ENCODE measurements around the gene STX18.

STX18 gene

DNA sequence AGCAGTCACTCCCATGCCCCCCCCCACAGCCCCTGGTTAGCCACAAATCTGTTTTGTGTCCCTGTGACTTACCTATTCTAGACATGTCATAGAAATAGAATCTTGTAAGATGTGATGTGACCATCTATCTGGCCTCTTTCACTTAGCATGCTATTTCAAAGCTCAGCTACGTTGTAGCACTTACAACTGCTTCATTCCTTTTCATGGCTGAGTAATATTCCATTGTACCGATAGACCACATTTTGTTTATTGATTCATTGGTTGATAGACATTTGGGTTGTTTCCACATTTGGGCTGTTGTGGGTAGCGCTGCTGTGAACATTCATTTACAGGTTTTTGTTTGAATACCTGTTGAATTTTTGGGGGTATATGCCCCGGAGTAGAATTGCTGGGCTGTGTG is 143.4 kb downstream of the STX18 start:
- no peak for FAIRE-seq
- no peak for TF ChIP-seq POLR2A (IDR thresholded peaks at IDR 0.05; ENCODE audit: low read depth, low read length)
- DNase-seq (ENCODE audit: insufficient read length, low spot score): no peak

DNA sequence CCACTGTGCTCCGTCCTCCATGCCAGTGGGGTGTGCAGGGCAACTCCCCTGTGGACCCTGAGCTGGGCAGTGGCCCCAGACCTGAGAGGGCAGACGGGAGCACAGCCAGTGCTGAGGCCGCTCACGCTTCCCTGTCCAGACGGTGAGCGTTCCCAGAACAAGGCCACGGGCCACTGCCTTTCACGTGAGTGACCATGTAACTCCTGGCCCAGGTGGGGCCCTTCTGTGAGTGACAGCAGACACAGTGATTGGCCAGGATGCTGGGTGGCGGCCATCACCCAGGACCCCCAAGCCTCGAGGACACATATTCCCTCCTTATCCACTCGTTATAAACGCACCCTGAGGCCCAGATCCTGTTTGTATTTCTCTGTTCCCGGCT is 144.4 kb downstream of the STX18 start:
- TF ChIP-seq POLR2A (IDR thresholded peaks at IDR 0.05; ENCODE audit: low read depth, low read length): no peak
- FAIRE-seq (no peak), DNase-seq (ENCODE audit: insufficient read length, low spot score) (no peak)

DNA sequence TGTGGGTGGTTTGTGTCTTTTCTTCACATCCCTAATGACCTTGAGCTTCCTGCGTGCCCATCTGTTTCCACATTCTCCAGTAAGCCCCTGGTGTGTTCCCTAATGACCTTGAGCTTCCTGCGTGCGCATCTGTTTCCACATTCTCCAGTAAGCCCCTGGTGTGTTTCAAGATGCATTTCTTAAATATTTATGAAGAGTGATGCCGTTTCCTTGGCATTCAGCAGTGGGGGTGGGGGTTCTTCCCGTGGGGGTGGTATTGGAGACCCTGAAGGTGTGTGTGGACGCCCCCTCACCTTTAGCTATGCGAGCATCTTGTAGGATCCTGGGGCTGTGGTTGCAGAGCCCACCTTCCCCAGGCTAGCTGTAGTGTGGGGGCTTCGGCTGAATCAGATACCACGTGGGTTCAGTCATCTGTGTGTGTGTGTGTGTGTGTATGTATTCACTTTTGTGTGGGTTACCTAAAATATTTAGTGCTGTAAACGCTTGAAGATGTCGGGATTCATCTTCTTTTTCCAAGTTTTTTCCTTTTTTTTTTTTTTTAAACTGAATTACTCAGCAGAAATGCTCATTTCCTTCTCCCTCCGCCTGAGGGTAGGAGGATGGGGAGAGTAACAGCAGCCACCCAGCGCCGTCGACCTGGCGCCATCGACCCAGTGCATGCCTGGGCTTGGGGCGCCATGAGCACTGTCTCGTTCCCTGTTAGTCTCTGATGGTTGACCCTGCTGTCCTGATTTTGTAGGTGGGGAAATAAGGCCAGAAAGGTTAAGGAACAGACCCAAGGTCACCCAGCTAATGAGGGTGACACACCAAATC is 145.0 kb downstream of the STX18 start:
- DNase-seq (ENCODE audit: insufficient read length, low spot score) (no peak), FAIRE-seq (no peak)
- no peak for TF ChIP-seq POLR2A (IDR thresholded peaks at IDR 0.05; ENCODE audit: low read depth, low read length)

DNA sequence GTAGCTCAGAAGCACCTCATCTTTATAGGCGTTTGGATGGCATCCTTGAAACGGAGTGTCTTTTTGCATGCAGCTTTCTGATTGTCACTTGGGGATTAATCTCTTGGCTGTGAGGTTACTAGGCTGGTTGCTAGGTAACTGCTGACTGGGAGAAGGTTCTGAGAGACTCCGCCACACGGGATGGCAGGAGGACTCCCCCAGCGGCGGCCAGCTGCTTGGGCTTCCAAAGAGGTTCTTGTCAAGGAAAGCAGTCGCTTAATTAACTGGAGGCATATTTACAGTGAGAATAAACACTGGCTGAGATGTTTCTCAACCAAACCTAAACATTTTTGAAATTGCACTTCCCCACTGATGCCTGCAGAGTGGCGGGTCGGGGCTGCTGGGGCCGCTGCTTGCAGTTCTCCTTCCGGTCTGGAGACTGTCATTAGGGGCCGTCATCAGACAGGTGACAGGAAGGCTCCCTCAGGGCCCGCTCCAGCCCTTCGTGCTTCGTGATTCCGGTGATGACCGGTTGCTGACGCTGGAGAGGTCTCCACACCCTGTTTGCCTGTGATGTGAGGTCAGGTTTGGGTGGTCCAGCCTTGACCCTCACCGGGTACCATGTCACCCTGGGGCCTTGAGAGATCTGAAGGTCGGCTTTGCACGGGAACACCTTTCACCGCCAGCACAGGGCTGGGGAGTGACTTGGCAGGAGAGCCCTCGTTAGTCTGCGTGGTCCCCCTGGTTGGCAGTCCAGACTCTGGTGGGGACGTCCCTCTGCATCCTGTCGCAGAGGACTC is 145.8 kb downstream of the STX18 start:
- no peak for FAIRE-seq
- TF ChIP-seq POLR2A (IDR thresholded peaks at IDR 0.05; ENCODE audit: low read depth, low read length): no peak
- DNase-seq (ENCODE audit: insufficient read length, low spot score): no peak

DNA sequence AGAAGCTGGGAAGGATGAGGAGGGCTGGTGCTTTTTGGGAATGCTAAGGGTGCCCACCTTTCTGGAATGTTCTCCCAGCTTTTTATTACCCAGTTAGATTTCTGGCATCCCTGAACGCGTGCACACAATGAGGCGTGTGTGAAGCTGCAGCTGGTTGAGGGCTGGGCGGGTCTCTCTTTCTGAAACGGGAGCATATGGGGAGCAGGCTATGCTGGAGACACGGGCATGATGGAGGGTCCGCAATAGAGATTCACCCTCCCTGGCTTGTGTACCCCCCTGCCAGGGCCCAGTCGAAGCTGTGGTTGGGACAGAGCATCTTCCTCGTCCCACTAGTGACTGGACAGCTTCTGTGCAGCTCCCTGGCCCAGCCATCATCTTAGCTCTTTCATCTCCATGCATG is 146.5 kb downstream of the STX18 start:
- TF ChIP-seq POLR2A (IDR thresholded peaks at IDR 0.05; ENCODE audit: low read depth, low read length): no peak
- no peak for FAIRE-seq
- DNase-seq (ENCODE audit: insufficient read length, low spot score): no peak

DNA sequence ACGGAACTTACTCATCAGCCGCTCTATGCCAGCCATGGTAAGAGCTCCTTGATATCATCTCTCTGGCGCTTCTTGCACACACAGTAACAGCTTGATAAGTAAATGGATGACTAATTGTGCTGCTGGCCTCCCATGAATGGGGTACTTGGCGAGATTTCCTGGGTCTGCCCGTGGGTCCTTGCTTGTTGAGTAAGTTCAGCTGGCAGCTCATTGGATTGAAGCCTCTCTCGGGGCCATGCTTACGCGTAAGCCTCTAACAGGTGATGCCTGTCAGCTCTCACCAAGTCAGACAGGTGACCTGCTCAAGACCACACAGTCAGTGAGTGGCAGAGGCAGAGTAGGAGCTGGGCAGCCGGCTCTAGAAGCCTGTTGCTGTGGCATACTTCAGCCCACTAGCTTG is 147.2 kb downstream of the STX18 start:
- FAIRE-seq (no peak), DNase-seq (ENCODE audit: insufficient read length, low spot score) (no peak)
- no peak for TF ChIP-seq POLR2A (IDR thresholded peaks at IDR 0.05; ENCODE audit: low read depth, low read length)

DNA sequence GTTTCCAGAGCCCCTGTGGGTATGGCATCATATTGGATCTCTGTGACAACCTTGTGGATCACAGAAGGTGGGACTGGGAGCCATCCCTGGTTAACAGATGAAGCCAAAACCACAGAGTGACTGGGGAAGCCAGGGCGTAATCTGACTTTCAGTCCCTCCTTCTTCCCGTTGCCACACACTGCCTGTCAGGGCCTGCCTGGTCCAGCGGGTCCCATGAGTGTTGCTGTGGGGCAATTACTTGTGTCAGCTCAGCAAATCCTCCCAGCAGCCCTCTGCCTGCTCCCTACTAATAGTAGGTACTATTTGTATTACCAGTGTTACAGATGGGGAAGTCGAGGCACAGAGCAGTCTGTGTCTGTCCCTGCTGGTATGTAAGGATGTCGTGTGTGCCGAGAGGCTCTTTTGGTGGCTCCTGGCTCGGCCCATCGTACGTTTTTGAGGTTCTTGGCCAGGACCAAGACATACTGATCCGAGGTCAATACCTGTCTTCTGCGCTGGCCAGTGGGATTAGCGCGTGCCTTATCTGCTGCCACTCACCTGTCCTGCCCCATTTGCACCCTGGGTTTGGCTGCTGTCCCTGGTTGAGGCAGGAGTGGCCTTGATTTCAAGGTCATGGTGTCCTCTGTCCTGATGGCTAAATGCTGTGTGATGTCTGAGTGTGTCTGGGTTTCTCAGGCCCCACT is 149.2 kb downstream of the STX18 start:
- FAIRE-seq: no peak
- no peak for TF ChIP-seq POLR2A (IDR thresholded peaks at IDR 0.05; ENCODE audit: low read depth, low read length)
- DNase-seq (ENCODE audit: insufficient read length, low spot score): no peak

DNA sequence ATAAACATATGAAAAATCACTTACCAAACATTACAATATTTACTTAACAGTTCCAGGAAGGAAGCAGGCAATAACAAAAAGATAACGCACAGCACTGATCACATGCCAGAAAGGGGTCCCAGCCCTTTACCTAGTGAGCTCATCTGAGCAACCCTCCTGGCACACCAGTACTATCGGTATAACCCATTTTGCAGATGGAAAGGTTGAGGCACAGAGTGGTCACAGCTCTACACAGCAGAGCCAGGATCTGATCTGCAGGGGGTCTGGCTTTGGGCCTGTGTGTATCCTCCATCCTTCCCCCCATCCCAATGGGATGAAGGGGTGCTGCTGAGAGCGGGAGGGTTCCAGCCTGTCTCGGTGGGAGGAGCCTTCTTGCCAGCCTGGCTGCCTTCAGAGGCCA is 150.0 kb downstream of the STX18 start:
- DNase-seq (ENCODE audit: insufficient read length, low spot score) (no peak), FAIRE-seq (no peak)
- TF ChIP-seq POLR2A (IDR thresholded peaks at IDR 0.05; ENCODE audit: low read depth, low read length): no peak

DNA sequence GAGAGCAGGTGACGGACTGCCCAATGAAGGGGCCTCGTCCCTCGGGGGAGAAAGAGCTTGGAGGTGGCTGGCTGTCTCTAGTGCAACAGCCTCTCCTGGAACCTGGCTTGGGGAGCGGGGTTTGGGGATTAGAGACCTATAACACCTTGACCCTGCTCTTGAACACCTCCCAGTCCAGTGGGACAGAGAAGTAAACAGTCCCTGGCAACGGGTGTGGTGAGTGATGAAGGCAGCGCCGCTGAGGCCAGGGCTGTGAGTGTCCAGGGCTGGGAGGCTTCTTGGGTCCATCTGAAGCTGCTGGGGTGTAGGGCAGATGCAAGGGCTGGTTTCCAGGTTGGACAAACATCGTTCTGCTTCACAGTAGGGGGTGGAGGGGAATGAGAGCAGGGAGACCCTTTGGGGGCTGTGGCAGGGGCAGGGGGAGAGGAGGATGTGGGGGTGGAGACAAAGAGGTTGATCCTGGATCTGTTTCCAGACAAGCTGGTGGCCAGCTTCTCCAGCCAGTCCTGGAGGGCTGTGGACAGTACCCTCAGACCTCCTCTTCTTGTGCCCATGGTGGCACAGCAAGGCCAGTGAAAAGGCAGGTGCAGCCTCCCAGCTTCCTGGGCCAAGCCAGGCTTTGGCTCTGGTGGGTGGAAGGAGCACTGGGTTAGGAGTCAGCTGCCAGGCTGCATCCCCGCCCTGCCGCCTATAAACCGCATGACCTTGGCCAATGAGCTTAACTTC is 151.2 kb downstream of the STX18 start:
- DNase-seq (ENCODE audit: insufficient read length, low spot score) (no peak), FAIRE-seq (no peak)
- TF ChIP-seq POLR2A (IDR thresholded peaks at IDR 0.05; ENCODE audit: low read depth, low read length): no peak

DNA sequence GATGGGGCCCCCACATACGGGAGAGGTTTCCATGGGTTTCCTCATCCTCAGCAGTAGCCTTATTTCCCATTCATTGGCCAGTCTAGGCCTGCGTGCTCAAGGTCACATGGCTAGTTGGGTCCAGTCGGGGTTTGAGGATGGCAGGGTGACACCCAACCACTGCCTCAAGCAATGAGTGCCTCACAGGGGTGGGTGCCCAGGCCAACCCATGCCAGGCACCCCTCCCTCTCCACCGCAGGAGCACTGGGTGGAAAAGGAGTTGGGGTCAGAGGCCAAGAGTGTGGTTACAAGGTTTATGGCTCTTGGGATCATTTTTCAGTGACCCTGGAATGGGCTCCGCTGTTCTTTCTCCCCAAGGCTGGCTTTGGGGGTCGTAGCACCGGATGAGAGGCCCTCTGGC is 151.8 kb downstream of the STX18 start:
- no peak for TF ChIP-seq POLR2A (IDR thresholded peaks at IDR 0.05; ENCODE audit: low read depth, low read length)
- DNase-seq (ENCODE audit: insufficient read length, low spot score) (no peak), FAIRE-seq (no peak)

DNA sequence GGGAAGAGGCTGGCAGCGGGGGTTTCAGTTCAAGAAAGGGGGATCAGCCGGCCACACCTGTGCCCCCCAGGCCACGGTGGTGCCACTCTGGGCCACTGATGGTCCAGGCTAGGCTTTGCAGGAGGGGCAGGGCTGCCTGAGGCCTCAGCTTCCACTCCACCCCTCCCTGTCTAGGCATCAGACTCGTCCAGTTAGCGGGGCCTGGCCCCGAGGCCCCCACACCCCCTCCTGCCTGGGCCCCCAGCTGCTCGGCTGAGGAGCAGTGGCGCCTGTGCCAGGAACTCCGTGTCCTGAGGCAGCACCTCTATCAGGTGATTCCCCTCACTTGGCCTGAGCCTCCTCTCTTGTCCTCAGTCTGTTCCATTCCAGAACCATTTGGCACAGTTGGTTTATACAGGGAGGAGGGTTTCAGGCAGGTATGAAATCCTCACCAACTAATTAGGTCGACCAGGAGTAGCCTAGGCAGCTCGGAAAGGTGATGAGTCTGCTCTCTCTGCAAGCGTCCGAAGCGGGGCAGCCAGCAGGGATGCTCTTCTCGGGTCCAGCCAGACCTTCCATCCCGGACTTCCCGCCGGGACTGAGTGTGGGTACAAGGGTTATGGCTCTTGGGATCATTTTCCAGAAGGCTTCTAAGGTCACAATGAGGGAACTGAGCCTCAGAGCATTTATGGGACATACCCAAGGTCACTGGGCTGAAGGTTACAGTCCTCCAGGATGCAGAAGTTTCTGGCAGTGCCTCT is 152.8 kb downstream of the STX18 start:
- no peak for TF ChIP-seq POLR2A (IDR thresholded peaks at IDR 0.05; ENCODE audit: low read depth, low read length)
- DNase-seq (ENCODE audit: insufficient read length, low spot score) (no peak), FAIRE-seq (no peak)

DNA sequence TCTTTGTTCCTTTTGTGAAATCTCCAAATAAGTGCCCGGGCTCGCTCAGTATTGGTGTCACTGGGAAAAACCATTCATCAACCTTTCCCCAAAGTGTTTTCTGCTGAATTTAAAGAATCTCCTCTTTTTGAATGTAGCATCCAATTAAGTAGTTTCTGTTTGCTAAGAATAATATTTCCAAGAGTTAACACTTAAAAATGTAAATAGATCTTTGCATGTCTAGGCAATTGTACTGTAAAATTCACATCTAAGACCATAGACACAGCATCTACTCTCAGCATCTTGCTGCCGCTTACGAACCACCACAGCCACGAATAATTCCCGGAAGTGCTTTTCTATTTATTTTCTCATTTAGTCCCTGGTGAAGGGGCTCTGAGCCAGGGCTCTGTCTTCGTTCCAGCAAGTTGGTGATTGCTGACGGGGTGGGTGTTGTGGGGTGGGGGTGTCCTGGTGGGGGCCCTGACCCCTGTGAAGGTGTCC is 153.5 kb downstream of the STX18 start:
- DNase-seq (ENCODE audit: insufficient read length, low spot score) (no peak), FAIRE-seq (no peak)
- no peak for TF ChIP-seq POLR2A (IDR thresholded peaks at IDR 0.05; ENCODE audit: low read depth, low read length)

Data from H54 (cell line).